SU-DHL-6 (cell line): ENCODE results near the gene SELENOK.

Experiments used
- H2AFZ ChIP-seq: fragments of 200-600 bp; sonication (generic); 2 replicates; pipeline ENCODE4 v1.6.1; 2014; ENCODE audit warnings: low read depth, mild to moderate bottlenecking, moderate library complexity, mixed read lengths, antibody characterized with exemption, low read length; ENCODE audit not compliant: severe bottlenecking
- H3F3A ChIP-seq: fragments of 200-600 bp; shearing (Covaris generic); 2 replicates; pipeline ENCODE4 v1.6.0; 2016; ENCODE audit warnings: antibody characterized with exemption, mild to moderate bottlenecking; ENCODE audit not compliant: insufficient read depth
- H3K27ac ChIP-seq: fragments of 200-600 bp; sonication (generic); 2 replicates; pipeline ENCODE4 v1.5.1; 2016; ENCODE audit warnings: low read depth, mild to moderate bottlenecking, low read length, moderate library complexity, mixed read lengths
- H3K27me3 ChIP-seq: fragments of 200-600 bp; sonication (generic), shearing (Covaris generic); 2 replicates; pipeline ENCODE4 v1.6.0; 2014; ENCODE audit warnings: mild to moderate bottlenecking, low read length
- H3K36me3 ChIP-seq: fragments of 200-600 bp; sonication (generic); 2 replicates; pipeline ENCODE4 v1.6.1; 2014; ENCODE audit warnings: mild to moderate bottlenecking, low read length, mixed read lengths
- H3K4me2 ChIP-seq: fragments of 300-600, 200-600 bp; shearing (Covaris generic), sonication (generic); 2 replicates; pipeline ENCODE4 v1.6.0; 2014; ENCODE audit warnings: low read length, low read depth, mild to moderate bottlenecking; ENCODE audit not compliant: poor library complexity, severe bottlenecking
- H3K4me3 ChIP-seq: fragments of 200-600 bp; sonication (generic); 2 replicates; pipeline ENCODE4 v1.5.1; 2014; ENCODE audit warnings: antibody characterized with exemption, low read length, mild to moderate bottlenecking, mixed read lengths; ENCODE audit not compliant: insufficient read depth, poor library complexity, severe bottlenecking
- H3K79me2 ChIP-seq: fragments of 200-600 bp; sonication (generic); 2 replicates; pipeline ENCODE4 v1.6.1; 2014; ENCODE audit warnings: mild to moderate bottlenecking, low read length, moderate library complexity; ENCODE audit not compliant: insufficient read depth
- H3K9ac ChIP-seq: fragments of 200-600 bp; sonication (generic); 2 replicates; pipeline ENCODE4 v1.7.0; 2014; ENCODE audit warnings: mild to moderate bottlenecking, low read length
- H3K9me2 ChIP-seq: fragments of 200-600 bp; sonication (generic); replicated peaks from 2 replicates; pipeline ENCODE4 v1.6.1; 2014; ENCODE audit warnings: low read length; ENCODE audit not compliant: insufficient read depth
- H3K9me3 ChIP-seq: fragments of 200-600 bp; sonication (generic); 2 replicates; pipeline ENCODE4 v1.6.1; 2014; ENCODE audit warnings: low read length, mixed read lengths; ENCODE audit not compliant: insufficient read depth
- H4K20me1 ChIP-seq: fragments of 200-600 bp; sonication (generic); 2 replicates; pipeline ENCODE4 v1.6.1; 2014; ENCODE audit warnings: low read depth, mild to moderate bottlenecking, antibody characterized with exemption, low read length, moderate library complexity, mixed read lengths
- CTCF ChIP-seq: fragments of 200-600 bp; sonication (generic); IDR thresholded peaks from one replicate; pipeline ENCODE4 v1.5.1; 2017; ENCODE audit warnings: antibody characterized with exemption, mild to moderate bottlenecking, low read length, moderate library complexity; ENCODE audit not compliant: insufficient read depth, poor library complexity, severe bottlenecking
- EZH2phosphoT487 ChIP-seq: fragments of 200-600 bp; sonication (generic), shearing (Covaris generic); conservative IDR thresholded peaks from 2 replicates; pipeline ENCODE4 v1.6.1; 2018; ENCODE audit warnings: mild to moderate bottlenecking, antibody characterized with exemption, low read length, moderate library complexity, mixed read lengths

The SELENOK gene

GRCh38 chr3:53891497-53892285 lies at the start of gene SELENOK:
Gene SELENOK (minus strand): TSS chr3:53891859.
- no peak for TF ChIP-seq CTCF
- no peak for TF ChIP-seq EZH2phosphoT487
- H3F3A ChIP-seq, result 0 out of 2 replicates have a peak, but pooled peaks cover 3% of the 10 kb centered on the region
- no peaks in the 10 kb centered on the region for H3K27me3 ChIP-seq
- peak within 1 kb of the TSS; percentile 58 for H2AFZ ChIP-seq
- peaks cover 45% of the 10 kb centered on the region for H3K79me2 ChIP-seq
- no peaks in the 10 kb centered on the region for H3K9me3 ChIP-seq
- peak within 1 kb of the TSS; percentile 47 for H3K27ac ChIP-seq
- H3K9me2 ChIP-seq, result no peaks in the 10 kb centered on the region
- peak within 1 kb of the TSS; percentile 79 for H3K9ac ChIP-seq
- H4K20me1 ChIP-seq, result no peaks in the 10 kb centered on the region; the same call in 1 of the 2 replicates
- 0 out of 2 replicates have a peak, but pooled peaks cover 4% of the 10 kb centered on the region for H3K36me3 ChIP-seq
- H3K4me3 ChIP-seq, result peak within 1 kb of the TSS; percentile 85
- H3K4me2 ChIP-seq, result peak within 1 kb of the TSS; percentile 85

DNA sequence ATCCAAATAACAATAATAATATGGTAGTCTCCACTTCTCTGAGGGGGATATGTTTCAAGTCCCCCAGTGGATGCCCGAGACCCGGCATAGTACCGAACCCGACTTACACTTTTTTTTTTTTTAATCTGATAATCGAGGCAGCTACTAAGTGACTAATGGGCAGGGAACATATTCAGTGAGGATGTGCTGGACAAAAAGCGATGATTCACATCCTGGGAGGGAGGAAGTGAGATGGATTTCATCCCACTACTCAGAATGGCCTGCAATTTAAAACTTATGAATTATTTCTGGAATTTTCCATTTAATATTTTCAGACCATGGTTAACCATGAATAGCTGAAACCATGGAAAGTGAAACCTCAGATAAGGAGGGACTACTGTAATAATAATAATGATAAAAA lies 49.5 kb upstream of the SELENOK start:
- no peaks in the 10 kb centered on the region for H3F3A ChIP-seq
- no peaks in the 10 kb centered on the region for H3K9me2 ChIP-seq
- no peak for TF ChIP-seq CTCF
- no peak for TF ChIP-seq EZH2phosphoT487
- peaks cover 6% of the 10 kb centered on the region; the same call in 1 of the 2 replicates for H3K9me3 ChIP-seq
- H3K4me2 ChIP-seq, result no peak overlapping the region
- H3K27me3 ChIP-seq, result no peaks in the 10 kb centered on the region
- H3K79me2 ChIP-seq, result no peaks in the 10 kb centered on the region
- H3K9ac ChIP-seq, result no peak overlapping the region
- no peak overlapping the region for H3K27ac ChIP-seq
- no peaks in the 10 kb centered on the region for H3K36me3 ChIP-seq
- H4K20me1 ChIP-seq, result no peaks in the 10 kb centered on the region
- no peak overlapping the region for H3K4me3 ChIP-seq
- H2AFZ ChIP-seq, result no peak overlapping the region

DNA sequence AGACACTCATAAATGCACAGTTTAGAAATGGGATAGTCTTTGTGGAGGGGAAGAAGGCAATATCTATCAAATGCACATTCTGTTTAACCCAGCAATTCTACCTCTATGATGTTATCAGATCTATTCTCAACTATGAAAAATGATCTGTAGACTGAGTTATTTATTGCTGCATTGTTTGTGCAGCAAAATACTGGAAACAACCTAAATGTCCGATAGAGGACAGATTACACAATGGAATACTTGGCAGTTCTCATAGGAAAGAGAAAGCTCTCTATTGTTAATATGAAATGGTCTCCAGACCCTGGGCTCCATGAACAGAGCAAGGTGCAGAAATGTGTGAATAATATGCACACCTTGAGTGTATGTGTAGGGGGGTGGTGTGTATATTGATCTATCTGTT lies 49.0 kb upstream of the SELENOK start:
- Histone ChIP-seq H3K36me3 (no peaks in the 10 kb centered on the region), H3K27ac (no peak overlapping the region), H3K4me3 (no peak overlapping the region), H3K79me2 (no peaks in the 10 kb centered on the region), H3K9me2 (no peaks in the 10 kb centered on the region), H3K9me3 (0 out of 2 replicates have a peak, but pooled peaks cover under 1% of the 10 kb centered on the region), H2AFZ (no peak overlapping the region), H3K27me3 (no peaks in the 10 kb centered on the region), H3K9ac (no peak overlapping the region), H3K4me2 (no peak overlapping the region), H3F3A (no peaks in the 10 kb centered on the region), H4K20me1 (no peaks in the 10 kb centered on the region)
- no peak for TF ChIP-seq EZH2phosphoT487
- no peak for TF ChIP-seq CTCF
